Astrocyte (in vitro differentiated cells and primary cell): ENCODE data around the gene TEAD1. TPM values are rescaled to one million over a fixed set of nuclear protein-coding genes. Genes with fewer than 3 reads are reported as not detected.

Experiments
- DNase-seq: peaks from one replicate; pipeline ENCODE4 v3.0.0-alpha.2; 2010; ENCODE audit warnings: low read depth
- FAIRE-seq: peaks from 2 replicates; lab custom pipeline; 2011; peaks lifted over from hg19 to GRCh38; lab: Jason Lieb, UNC
- H2AFZ ChIP-seq: 2 replicates; pipeline ENCODE4 v1.6.0; 2012; ENCODE audit warnings: low read depth, low read length, inconsistent platforms
- H3K27ac ChIP-seq: 2 replicates; pipeline ENCODE4 v1.5.1; 2011; ENCODE audit warnings: low read depth, low read length, inconsistent platforms
- H3K27me3 ChIP-seq: 2 replicates; pipeline ENCODE4 v1.6.0; 2011; ENCODE audit warnings: low read length, inconsistent platforms; ENCODE audit not compliant: insufficient read depth
- H3K36me3 ChIP-seq: 2 replicates; pipeline ENCODE4 v1.5.1; 2011; ENCODE audit warnings: low read length, inconsistent platforms; ENCODE audit not compliant: insufficient read depth
- H3K4me1 ChIP-seq: 2 replicates; pipeline ENCODE4 v1.5.1; 2011; ENCODE audit warnings: low read length, inconsistent platforms; ENCODE audit not compliant: insufficient read depth
- H3K4me2 ChIP-seq: 2 replicates; pipeline ENCODE4 v1.6.0; 2012; ENCODE audit warnings: low read length, inconsistent platforms
- H3K4me3 ChIP-seq: 2 replicates; pipeline ENCODE4 v1.5.1; 2011; ENCODE audit warnings: low read depth, mild to moderate bottlenecking, low read length, inconsistent platforms; ENCODE audit not compliant: insufficient read depth
- H3K79me2 ChIP-seq: 2 replicates; pipeline ENCODE4 v1.6.0; 2012; ENCODE audit warnings: mild to moderate bottlenecking, low read length, inconsistent platforms; ENCODE audit not compliant: insufficient read depth
- H3K9ac ChIP-seq: 2 replicates; pipeline ENCODE4 v1.6.0; 2012; ENCODE audit warnings: mild to moderate bottlenecking, low read length, inconsistent platforms
- H3K9me3 ChIP-seq: 2 replicates; pipeline ENCODE4 v1.5.1; 2012; ENCODE audit warnings: low read depth, mild to moderate bottlenecking, low read length, inconsistent platforms; ENCODE audit not compliant: insufficient read depth
- H4K20me1 ChIP-seq: 2 replicates; pipeline ENCODE4 v1.6.0; 2012; ENCODE audit warnings: low read length, inconsistent platforms; ENCODE audit not compliant: insufficient read depth
- H3K27ac Mint-ChIP-seq: one replicate; pipeline ENCODE4 v1.8.0; 2021; ENCODE audit warnings: mild to moderate bottlenecking, mixed read lengths; ENCODE audit not compliant: unreplicated experiment
- H3K27me3 Mint-ChIP-seq: one replicate; pipeline ENCODE4 v1.8.0; 2021; ENCODE audit warnings: low read depth, mixed read lengths; ENCODE audit not compliant: unreplicated experiment
- H3K36me3 Mint-ChIP-seq: one replicate; pipeline ENCODE4 v1.8.0; 2021; ENCODE audit warnings: low read depth, mixed read lengths; ENCODE audit not compliant: unreplicated experiment
- H3K4me1 Mint-ChIP-seq: one replicate; pipeline ENCODE4 v1.8.0; 2021; ENCODE audit warnings: low read depth, mixed read lengths; ENCODE audit not compliant: unreplicated experiment
- H3K4me3 Mint-ChIP-seq: one replicate; pipeline ENCODE4 v1.8.0; 2021; ENCODE audit warnings: mild to moderate bottlenecking, moderate library complexity, mixed read lengths; ENCODE audit not compliant: unreplicated experiment
- H3K9me3 Mint-ChIP-seq: one replicate; pipeline ENCODE4 v1.8.0; 2021; ENCODE audit warnings: mild to moderate bottlenecking, mixed read lengths; ENCODE audit not compliant: unreplicated experiment
- EZH2 ChIP-seq: IDR thresholded peaks from 2 replicates; pipeline ENCODE4 v1.6.1; 2012; ENCODE audit warnings: mild to moderate bottlenecking, low read length, inconsistent platforms; ENCODE audit not compliant: insufficient read depth
- total RNA-seq: library from RNA; stranded (reverse); gene quantifications from 2 replicates; pipeline ENCODE4 v1.2.1, GENCODE V29; 2021
- TF ChIP-seq, protein P1 (sequence below): IDR thresholded peaks from 2 replicates; pipeline ENCODE4 v1.5.1; 2011; ENCODE audit warnings: low read depth, mild to moderate bottlenecking, inconsistent platforms, low read length, moderate library complexity; ENCODE audit not compliant: insufficient read depth

Gene TEAD1
- total RNA-seq, 1 donor from 2014 or later, result 149 TPM

DNA sequence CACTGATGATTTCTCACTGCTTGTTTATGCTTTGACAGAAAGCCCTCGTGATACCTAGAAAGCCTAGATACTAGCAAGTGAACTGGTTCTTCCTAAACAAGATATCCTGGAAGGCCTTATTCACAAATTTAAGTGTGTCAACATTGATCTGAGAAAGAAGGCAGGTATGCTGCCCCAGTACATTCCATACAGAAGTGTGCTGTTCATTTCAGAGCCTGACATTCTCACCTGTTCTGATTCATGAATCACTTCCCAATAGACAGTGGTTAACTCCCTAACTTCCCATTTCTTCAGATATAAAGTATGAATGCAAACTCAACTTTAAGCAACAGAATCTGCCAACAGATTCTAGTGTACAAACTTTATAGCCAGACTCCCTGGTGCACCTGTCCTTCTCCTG, 319.4 kb downstream of the TEAD1 start:
- Histone ChIP-seq H3K9ac (no peak overlapping the region), H3K4me3 (no peak overlapping the region), H3K9me3 (no peaks in the 10 kb centered on the region), H3K27me3 (no peaks in the 10 kb centered on the region), H4K20me1 (no peaks in the 10 kb centered on the region), H2AFZ (no peak overlapping the region), H3K4me2 (no peak overlapping the region), H3K79me2 (no peaks in the 10 kb centered on the region), H3K27ac (no peak overlapping the region), H3K36me3 (no peaks in the 10 kb centered on the region), H3K4me1 (no peaks in the 10 kb centered on the region)
- no peak overlapping the region for H3K27ac Mint-ChIP-seq
- H3K4me3 Mint-ChIP-seq, result no peak overlapping the region
- no peaks in the 10 kb centered on the region for H3K4me1 Mint-ChIP-seq
- peaks cover 14% of the 10 kb centered on the region for H3K27me3 Mint-ChIP-seq
- DNase-seq (no peak), FAIRE-seq (no peak)
- peaks cover 16% of the 10 kb centered on the region for H3K9me3 Mint-ChIP-seq
- H3K36me3 Mint-ChIP-seq, result no peaks in the 10 kb centered on the region
- TF ChIP-seq, protein P1, sequence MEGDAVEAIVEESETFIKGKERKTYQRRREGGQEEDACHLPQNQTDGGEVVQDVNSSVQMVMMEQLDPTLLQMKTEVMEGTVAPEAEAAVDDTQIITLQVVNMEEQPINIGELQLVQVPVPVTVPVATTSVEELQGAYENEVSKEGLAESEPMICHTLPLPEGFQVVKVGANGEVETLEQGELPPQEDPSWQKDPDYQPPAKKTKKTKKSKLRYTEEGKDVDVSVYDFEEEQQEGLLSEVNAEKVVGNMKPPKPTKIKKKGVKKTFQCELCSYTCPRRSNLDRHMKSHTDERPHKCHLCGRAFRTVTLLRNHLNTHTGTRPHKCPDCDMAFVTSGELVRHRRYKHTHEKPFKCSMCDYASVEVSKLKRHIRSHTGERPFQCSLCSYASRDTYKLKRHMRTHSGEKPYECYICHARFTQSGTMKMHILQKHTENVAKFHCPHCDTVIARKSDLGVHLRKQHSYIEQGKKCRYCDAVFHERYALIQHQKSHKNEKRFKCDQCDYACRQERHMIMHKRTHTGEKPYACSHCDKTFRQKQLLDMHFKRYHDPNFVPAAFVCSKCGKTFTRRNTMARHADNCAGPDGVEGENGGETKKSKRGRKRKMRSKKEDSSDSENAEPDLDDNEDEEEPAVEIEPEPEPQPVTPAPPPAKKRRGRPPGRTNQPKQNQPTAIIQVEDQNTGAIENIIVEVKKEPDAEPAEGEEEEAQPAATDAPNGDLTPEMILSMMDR, result no peak
- no peak for TF ChIP-seq EZH2
